SK-N-SH (cell line): Measurements from ENCODE around the gene PIP4K2A. TPM values are rescaled to one million over a fixed set of nuclear protein-coding genes. Genes with fewer than 3 reads are reported as not detected.

Source experiments
- CTCF ChIA-PET: fragments of 300-600, 350-600 bp; formaldehyde crosslinking; extraction: SDS; loops from one replicate; lab custom pipeline; 2021; lab: Yijun Ruan, JAX
- POLR2A ChIA-PET: fragments of 350-600 bp; sonication (Branson Sonifier 250); formaldehyde crosslinking; extraction: SDS; loops from one replicate; lab custom pipeline; 2020; ENCODE audit warnings: antibody characterized with exemption, inconsistent platforms; lab: Yijun Ruan, JAX
- DNase-seq: peaks from one replicate; pipeline ENCODE4 v3.0.0; 2012
- H2AFZ ChIP-seq: fragments of 200-600 bp; sonication (generic); 2 replicates; pipeline ENCODE4 v1.8.1; 2016; ENCODE audit warnings: antibody characterized with exemption, mild to moderate bottlenecking, low read depth
- H3F3A ChIP-seq: fragments of 200-600 bp; sonication (generic); replicated peaks from 2 replicates; pipeline ENCODE3; 2016; ENCODE audit warnings: antibody characterized with exemption, mild to moderate bottlenecking; ENCODE audit not compliant: insufficient read depth
- H3K27ac ChIP-seq, 2 experiments: fragments of 200-500 bp in 1 of 2; fragments of 200-600 bp in 1 of 2; sonication (Bioruptor generic) in 1 of 2; sonication (generic), shearing (Covaris generic) in 1 of 2; 2 replicates each; pipeline versions ENCODE4 v1.5.1 to v1.6.1; 2014 to 2016; ENCODE audit warnings: low read depth in 2 of 2, inconsistent platforms in 1 of 2, low read length in 1 of 2, mild to moderate bottlenecking in 1 of 2, mixed read lengths in 1 of 2
- H3K27me3 ChIP-seq: fragments of 200-600 bp; sonication (generic), shearing (Covaris generic); 2 replicates; pipeline ENCODE4 v1.6.1; 2016; ENCODE audit warnings: mixed run types; ENCODE audit not compliant: insufficient read depth
- H3K36me3 ChIP-seq, 2 experiments: fragments of 200-500 bp in 1 of 2; fragments of 200-600 bp in 1 of 2; sonication (Bioruptor generic) in 1 of 2; sonication (generic) in 1 of 2; replicated peaks in 1 of 2; 2 replicates each; pipeline versions ENCODE3 to v1.5.1; 2014 to 2016; ENCODE audit warnings: low read length in 1 of 2, mild to moderate bottlenecking in 1 of 2; ENCODE audit not compliant: insufficient read depth in 2 of 2, control insufficient read depth in 1 of 2
- H3K4me1 ChIP-seq, 2 experiments: fragments of 200-500 bp in 1 of 2; fragments of 200-600 bp in 1 of 2; sonication (Bioruptor generic) in 1 of 2; sonication (generic), shearing (Covaris generic) in 1 of 2; 2 replicates each; pipeline versions ENCODE4 v1.5.1 to v1.6.1; 2014 to 2016; ENCODE audit warnings: low read depth in 1 of 2, low read length in 1 of 2, mixed run types in 1 of 2; ENCODE audit not compliant: insufficient read depth in 2 of 2, control insufficient read depth in 1 of 2
- H3K4me2 ChIP-seq: fragments of 200-600 bp; sonication (generic), shearing (Covaris generic); 2 replicates; pipeline ENCODE4 v1.6.1; 2017; ENCODE audit warnings: mixed run types
- H3K4me3 ChIP-seq, 2 experiments: fragments of 200-500 bp in 1 of 2; fragments of 200-600 bp in 1 of 2; sonication (Bioruptor generic) in 1 of 2; sonication (generic), shearing (Covaris generic) in 1 of 2; 2 replicates each; pipeline versions ENCODE4 v1.5.1 to v1.8.1; 2014 to 2016; ENCODE audit warnings: low read depth in 2 of 2, inconsistent platforms in 1 of 2, low read length in 1 of 2, mild to moderate bottlenecking in 1 of 2, mixed read lengths in 1 of 2, moderate library complexity in 1 of 2
- H3K79me2 ChIP-seq: fragments of 200-600 bp; sonication (generic); 2 replicates; pipeline ENCODE4 v1.8.1; 2017; ENCODE audit warnings: mild to moderate bottlenecking; ENCODE audit not compliant: insufficient read depth
- H3K9ac ChIP-seq: fragments of 200-600 bp; sonication (generic); 2 replicates; pipeline ENCODE4 v1.6.1; 2017; ENCODE audit warnings: mixed run types
- H3K9me2 ChIP-seq: fragments of 200-600 bp; sonication (generic); 2 replicates; pipeline ENCODE4 v1.6.1; 2017; ENCODE audit warnings: mixed run types
- H3K9me3 ChIP-seq: fragments of 200-600 bp; sonication (generic); 2 replicates; pipeline ENCODE4 v1.6.1; 2017; ENCODE audit warnings: mixed run types, mild to moderate bottlenecking, moderate library complexity
- H4K20me1 ChIP-seq: fragments of 200-600 bp; sonication (generic); 2 replicates; pipeline ENCODE4 v1.6.1; 2017; ENCODE audit warnings: mild to moderate bottlenecking, mixed run types; ENCODE audit not compliant: insufficient read depth
- EP300 ChIP-seq, 2 experiments: IDR thresholded peaks; 2 replicates each; pipeline versions ENCODE4 v1.4.0 to v1.6.1; 2012; ENCODE audit warnings: borderline replicate concordance in 1 of 2, low read depth in 1 of 2, low read length in 1 of 2
- FOSL2 ChIP-seq: IDR thresholded peaks from 2 replicates; pipeline ENCODE4 v1.4.0; 2012; ENCODE audit warnings: low read depth, mild to moderate bottlenecking, moderate library complexity, borderline replicate concordance
- MEF2A ChIP-seq: IDR thresholded peaks from 2 replicates; pipeline ENCODE4 v1.4.0; 2012; ENCODE audit warnings: low read depth, borderline replicate concordance
- RAD21 ChIP-seq: IDR thresholded peaks from 2 replicates; pipeline ENCODE4 v1.6.1; 2012; ENCODE audit warnings: mild to moderate bottlenecking, low read length
- RCOR1 ChIP-seq: fragments of 150-350 bp; IDR thresholded peaks from 2 replicates; pipeline ENCODE4 v1.6.1; 2017; ENCODE audit warnings: antibody characterized with exemption, low read length
- RXRA ChIP-seq: IDR thresholded peaks from 2 replicates; pipeline ENCODE4 v1.4.0; 2012; ENCODE audit warnings: low read depth, mild to moderate bottlenecking, borderline replicate concordance
- SIN3A ChIP-seq: IDR thresholded peaks from 2 replicates; pipeline ENCODE4 v1.6.1; 2012; ENCODE audit warnings: low read depth, mild to moderate bottlenecking, low read length, moderate library complexity, borderline replicate concordance
- TCF12 ChIP-seq: IDR thresholded peaks from 2 replicates; pipeline ENCODE4 v1.4.0; 2012
- TEAD4 ChIP-seq: IDR thresholded peaks from 2 replicates; pipeline ENCODE4 v1.4.0; 2012; ENCODE audit warnings: mild to moderate bottlenecking, borderline replicate concordance; ENCODE audit not compliant: insufficient read depth
- WGBS: methylation state at CpG from one replicate; pipeline ENCODE4 v1.1.6; 2017; ENCODE audit warnings: low lambda C conversion rate; 5-methylcytosine and 5-hydroxymethylcytosine counted together
- polyA plus RNA-seq, 3 experiments: library from polyadenylated mRNA; depleted of rRNA; stranded (reverse); fragments of >200 nt; gene quantifications; 2 replicates each; pipeline ENCODE4 v1.2.3, GENCODE V29; 2012
- TF ChIP-seq, protein P1 (sequence below): fragments of 200-600 bp; sonication (generic); IDR thresholded peaks from 2 replicates; pipeline ENCODE4 v1.6.1; 2017; ENCODE audit warnings: antibody characterized with exemption, mild to moderate bottlenecking, moderate library complexity
- TF ChIP-seq, protein P2 (sequence below): IDR thresholded peaks from 2 replicates; pipeline ENCODE4 v1.4.0; 2012; ENCODE audit warnings: low read depth, borderline replicate concordance
- TF ChIP-seq, protein P3 (sequence below): fragments of 150-350 bp; IDR thresholded peaks from 2 replicates; pipeline ENCODE4 v1.6.1; 2016; ENCODE audit warnings: mild to moderate bottlenecking, low read depth, low read length
- TF ChIP-seq, protein P4 (sequence below): IDR thresholded peaks from 2 replicates; pipeline ENCODE4 v1.4.0; 2012; ENCODE audit warnings: low read depth, borderline replicate concordance

Gene PIP4K2A
- polyA plus RNA-seq, 1 of the 3 experiments (the other 2 are of a cell fraction): 10.8 TPM

DNA sequence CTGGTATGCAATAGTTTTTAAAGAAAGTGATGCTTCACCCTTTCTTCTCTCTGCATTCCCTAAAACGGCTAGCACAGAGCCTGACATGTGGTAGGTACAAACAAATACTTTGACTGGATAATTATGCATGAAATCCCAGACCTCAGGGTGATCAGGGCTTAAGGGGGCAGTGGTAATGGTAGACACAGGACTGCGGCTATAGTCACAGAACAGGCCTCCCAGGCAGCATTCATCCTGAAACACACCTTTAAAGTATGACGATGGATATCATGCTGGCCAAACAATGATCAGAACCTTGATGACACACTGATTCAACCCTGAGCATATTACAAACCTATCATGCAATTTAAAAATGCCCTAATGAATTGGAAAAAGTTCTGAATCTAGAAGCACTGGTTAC, 110.8 kb downstream of the PIP4K2A start:
- Histone ChIP-seq H3K36me3 (peaks cover 2 to 6% of the 10 kb centered on the region in 2 experiments), H3K4me1 (peaks cover 5 to 25% of the 10 kb centered on the region in 2 experiments; a peak in 3 of 4 replicates), H3K9me2 (no peaks in the 10 kb centered on the region), H3K27me3 (no peaks in the 10 kb centered on the region), H3K4me2 (no peak overlapping the region), H3K9ac (no peak overlapping the region)
- no peak for DNase-seq
- no peak for TF ChIP-seq RAD21
- TF ChIP-seq TEAD4: no peak
- TF ChIP-seq FOSL2: no peak
- TF ChIP-seq, protein P1, sequence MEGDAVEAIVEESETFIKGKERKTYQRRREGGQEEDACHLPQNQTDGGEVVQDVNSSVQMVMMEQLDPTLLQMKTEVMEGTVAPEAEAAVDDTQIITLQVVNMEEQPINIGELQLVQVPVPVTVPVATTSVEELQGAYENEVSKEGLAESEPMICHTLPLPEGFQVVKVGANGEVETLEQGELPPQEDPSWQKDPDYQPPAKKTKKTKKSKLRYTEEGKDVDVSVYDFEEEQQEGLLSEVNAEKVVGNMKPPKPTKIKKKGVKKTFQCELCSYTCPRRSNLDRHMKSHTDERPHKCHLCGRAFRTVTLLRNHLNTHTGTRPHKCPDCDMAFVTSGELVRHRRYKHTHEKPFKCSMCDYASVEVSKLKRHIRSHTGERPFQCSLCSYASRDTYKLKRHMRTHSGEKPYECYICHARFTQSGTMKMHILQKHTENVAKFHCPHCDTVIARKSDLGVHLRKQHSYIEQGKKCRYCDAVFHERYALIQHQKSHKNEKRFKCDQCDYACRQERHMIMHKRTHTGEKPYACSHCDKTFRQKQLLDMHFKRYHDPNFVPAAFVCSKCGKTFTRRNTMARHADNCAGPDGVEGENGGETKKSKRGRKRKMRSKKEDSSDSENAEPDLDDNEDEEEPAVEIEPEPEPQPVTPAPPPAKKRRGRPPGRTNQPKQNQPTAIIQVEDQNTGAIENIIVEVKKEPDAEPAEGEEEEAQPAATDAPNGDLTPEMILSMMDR: no peak
- TF ChIP-seq MEF2A: no peak
- TF ChIP-seq, protein P2, sequence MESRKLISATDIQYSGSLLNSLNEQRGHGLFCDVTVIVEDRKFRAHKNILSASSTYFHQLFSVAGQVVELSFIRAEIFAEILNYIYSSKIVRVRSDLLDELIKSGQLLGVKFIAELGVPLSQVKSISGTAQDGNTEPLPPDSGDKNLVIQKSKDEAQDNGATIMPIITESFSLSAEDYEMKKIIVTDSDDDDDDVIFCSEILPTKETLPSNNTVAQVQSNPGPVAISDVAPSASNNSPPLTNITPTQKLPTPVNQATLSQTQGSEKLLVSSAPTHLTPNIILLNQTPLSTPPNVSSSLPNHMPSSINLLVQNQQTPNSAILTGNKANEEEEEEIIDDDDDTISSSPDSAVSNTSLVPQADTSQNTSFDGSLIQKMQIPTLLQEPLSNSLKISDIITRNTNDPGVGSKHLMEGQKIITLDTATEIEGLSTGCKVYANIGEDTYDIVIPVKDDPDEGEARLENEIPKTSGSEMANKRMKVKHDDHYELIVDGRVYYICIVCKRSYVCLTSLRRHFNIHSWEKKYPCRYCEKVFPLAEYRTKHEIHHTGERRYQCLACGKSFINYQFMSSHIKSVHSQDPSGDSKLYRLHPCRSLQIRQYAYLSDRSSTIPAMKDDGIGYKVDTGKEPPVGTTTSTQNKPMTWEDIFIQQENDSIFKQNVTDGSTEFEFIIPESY: no peak
- TF ChIP-seq, protein P3, sequence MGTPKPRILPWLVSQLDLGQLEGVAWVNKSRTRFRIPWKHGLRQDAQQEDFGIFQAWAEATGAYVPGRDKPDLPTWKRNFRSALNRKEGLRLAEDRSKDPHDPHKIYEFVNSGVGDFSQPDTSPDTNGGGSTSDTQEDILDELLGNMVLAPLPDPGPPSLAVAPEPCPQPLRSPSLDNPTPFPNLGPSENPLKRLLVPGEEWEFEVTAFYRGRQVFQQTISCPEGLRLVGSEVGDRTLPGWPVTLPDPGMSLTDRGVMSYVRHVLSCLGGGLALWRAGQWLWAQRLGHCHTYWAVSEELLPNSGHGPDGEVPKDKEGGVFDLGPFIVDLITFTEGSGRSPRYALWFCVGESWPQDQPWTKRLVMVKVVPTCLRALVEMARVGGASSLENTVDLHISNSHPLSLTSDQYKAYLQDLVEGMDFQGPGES: no peak
- TF ChIP-seq, protein P4, sequence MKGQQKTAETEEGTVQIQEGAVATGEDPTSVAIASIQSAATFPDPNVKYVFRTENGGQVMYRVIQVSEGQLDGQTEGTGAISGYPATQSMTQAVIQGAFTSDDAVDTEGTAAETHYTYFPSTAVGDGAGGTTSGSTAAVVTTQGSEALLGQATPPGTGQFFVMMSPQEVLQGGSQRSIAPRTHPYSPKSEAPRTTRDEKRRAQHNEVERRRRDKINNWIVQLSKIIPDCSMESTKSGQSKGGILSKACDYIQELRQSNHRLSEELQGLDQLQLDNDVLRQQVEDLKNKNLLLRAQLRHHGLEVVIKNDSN: no peak
- no peak for TF ChIP-seq EP300 (IDR thresholded peaks at IDR 0.05; ENCODE audit: borderline replicate concordance in 1 of 2, low read depth in 1 of 2, low read length in 1 of 2)
- TF ChIP-seq RXRA: no peak
- TF ChIP-seq TCF12: no peak
- no peak for TF ChIP-seq SIN3A
- no peak for TF ChIP-seq RCOR1
- TF ChIP-seq, all 33 proteins: peak for 0
- 87% methylated on average over 2 of the region's 3 CpGs for WGBS
- no peak overlapping the region for H2AFZ ChIP-seq
- 0 out of 2 replicates have a peak, but pooled peaks cover 3% of the 10 kb centered on the region for H4K20me1 ChIP-seq
- H3K79me2 ChIP-seq: peaks cover 5% of the 10 kb centered on the region; the same call in 1 of the 2 replicates
- H3F3A ChIP-seq: peaks cover 16% of the 10 kb centered on the region
- POLR2A ChIA-PET: no interaction called here
- H3K9me3 ChIP-seq: no peaks in the 10 kb centered on the region
- H3K4me3 ChIP-seq: no peak overlapping the region
- CTCF ChIA-PET: no interaction called here
- H3K27ac ChIP-seq: no peak overlapping the region
